ENCODE results near the gene MYO5C.
"Not testable (repeated sequence)": the region's sequence is repeated elsewhere in the genome, so short reads cannot be mapped to it uniquely, and the experiment has no call there.

The MYO5C gene

GRCh38 chr15:52251144-52251860, 44.3 kb downstream of the MYO5C start:
- in situ Hi-C loops (cut with MboI; ENCODE audit: low sequenced_read_pairs): no loop called here

GRCh38 chr15:52247461-52247860, 48.1 kb downstream of the MYO5C start:
- in situ Hi-C loops (cut with MboI; ENCODE audit: low sequenced_read_pairs): no loop called here

- in situ Hi-C loops (cut with MboI; ENCODE audit: low sequenced_read_pairs): no loop called here
These were observed 48.7 kb downstream of the MYO5C start for GRCh38 chr15:52246686-52247431.

GRCh38 chr15:52243697-52244555, 51.7 kb downstream of the MYO5C start:
- in situ Hi-C loops (cut with MboI; ENCODE audit: low sequenced_read_pairs): no loop called here

GRCh38 chr15:52243286-52243685, 52.3 kb downstream of the MYO5C start:
- in situ Hi-C loops (cut with MboI; ENCODE audit: low sequenced_read_pairs): no loop called here

GRCh38 chr15:52241489-52241888, 54.1 kb downstream of the MYO5C start:
- in situ Hi-C loops (cut with MboI; ENCODE audit: low sequenced_read_pairs): no loop called here

GRCh38 chr15:52240166-52240565, 55.4 kb downstream of the MYO5C start:
- in situ Hi-C loops (cut with MboI; ENCODE audit: low sequenced_read_pairs): no loop called here

GRCh38 chr15:52238989-52239525, 56.5 kb downstream of the MYO5C start:
- in situ Hi-C loops (cut with MboI; ENCODE audit: low sequenced_read_pairs): not testable (repeated sequence)

- in situ Hi-C loops (cut with MboI; ENCODE audit: low sequenced_read_pairs): no loop called here
These were observed 57.5 kb downstream of the MYO5C start for GRCh38 chr15:52238149-52238548.

- in situ Hi-C loops (cut with MboI; ENCODE audit: low sequenced_read_pairs): no loop called here
These were observed 59.6 kb downstream of the MYO5C start for GRCh38 chr15:52236013-52236412.

GRCh38 chr15:52234596-52235541, 60.7 kb downstream of the MYO5C start:
- in situ Hi-C loops (cut with MboI; ENCODE audit: low sequenced_read_pairs): no loop called here

GRCh38 chr15:52233405-52233804, 62.2 kb downstream of the MYO5C start:
- in situ Hi-C loops (cut with MboI; ENCODE audit: low sequenced_read_pairs): no loop called here

GRCh38 chr15:52232327-52232726, 63.3 kb downstream of the MYO5C start:
- in situ Hi-C loops (cut with MboI; ENCODE audit: low sequenced_read_pairs): no loop called here

GRCh38 chr15:52230073-52230472, 65.5 kb downstream of the MYO5C start:
- in situ Hi-C loops (cut with MboI; ENCODE audit: low sequenced_read_pairs): no loop called here

GRCh38 chr15:52228921-52229320, 66.7 kb downstream of the MYO5C start:
- in situ Hi-C loops (cut with MboI; ENCODE audit: low sequenced_read_pairs): no loop called here

GRCh38 chr15:52227456-52227855, 68.1 kb downstream of the MYO5C start:
- in situ Hi-C loops (cut with MboI; ENCODE audit: low sequenced_read_pairs): no loop called here

- in situ Hi-C loops (cut with MboI; ENCODE audit: low sequenced_read_pairs): no loop called here
These were observed 70.4 kb downstream of the MYO5C start for GRCh38 chr15:52225230-52225629.

GRCh38 chr15:52224211-52224610, 71.4 kb downstream of the MYO5C start:
- in situ Hi-C loops (cut with MboI; ENCODE audit: low sequenced_read_pairs): no loop called here

GRCh38 chr15:52221730-52222129, 73.9 kb downstream of the MYO5C start:
- in situ Hi-C loops (cut with MboI; ENCODE audit: low sequenced_read_pairs): no loop called here
